Measurements from ENCODE around the gene GPR148.

DNA sequence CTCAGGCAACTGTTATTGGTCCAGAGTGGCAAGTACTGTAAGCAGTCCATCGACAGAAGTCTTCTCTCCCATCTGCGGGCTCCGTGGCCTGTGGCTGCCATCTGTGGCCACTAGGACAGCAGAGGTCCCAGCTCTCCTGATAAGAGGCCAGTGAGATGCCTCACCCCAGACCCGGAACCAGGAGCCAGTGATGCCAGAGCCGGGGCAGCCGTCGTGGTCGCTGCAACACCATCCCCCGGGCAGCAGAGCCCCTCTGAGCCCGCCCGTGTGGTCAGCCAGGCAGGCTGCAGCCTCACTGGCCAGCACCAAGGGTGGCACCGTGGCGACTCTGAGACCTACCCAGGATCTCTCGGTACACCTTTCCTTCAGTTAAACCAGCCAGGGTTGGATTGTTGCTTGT lies 8.7 kb downstream of the GPR148 start:
- TF ChIP-seq, protein P1, sequence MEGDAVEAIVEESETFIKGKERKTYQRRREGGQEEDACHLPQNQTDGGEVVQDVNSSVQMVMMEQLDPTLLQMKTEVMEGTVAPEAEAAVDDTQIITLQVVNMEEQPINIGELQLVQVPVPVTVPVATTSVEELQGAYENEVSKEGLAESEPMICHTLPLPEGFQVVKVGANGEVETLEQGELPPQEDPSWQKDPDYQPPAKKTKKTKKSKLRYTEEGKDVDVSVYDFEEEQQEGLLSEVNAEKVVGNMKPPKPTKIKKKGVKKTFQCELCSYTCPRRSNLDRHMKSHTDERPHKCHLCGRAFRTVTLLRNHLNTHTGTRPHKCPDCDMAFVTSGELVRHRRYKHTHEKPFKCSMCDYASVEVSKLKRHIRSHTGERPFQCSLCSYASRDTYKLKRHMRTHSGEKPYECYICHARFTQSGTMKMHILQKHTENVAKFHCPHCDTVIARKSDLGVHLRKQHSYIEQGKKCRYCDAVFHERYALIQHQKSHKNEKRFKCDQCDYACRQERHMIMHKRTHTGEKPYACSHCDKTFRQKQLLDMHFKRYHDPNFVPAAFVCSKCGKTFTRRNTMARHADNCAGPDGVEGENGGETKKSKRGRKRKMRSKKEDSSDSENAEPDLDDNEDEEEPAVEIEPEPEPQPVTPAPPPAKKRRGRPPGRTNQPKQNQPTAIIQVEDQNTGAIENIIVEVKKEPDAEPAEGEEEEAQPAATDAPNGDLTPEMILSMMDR (IDR thresholded peaks at IDR 0.05; ENCODE audit: insufficient read depth, low read length) = no peak
- TF ChIP-seq POLR2AphosphoS5 (IDR thresholded peaks at IDR 0.05; ENCODE audit: low read depth) (no peak), GABPA (IDR thresholded peaks at IDR 0.05; ENCODE audit: low read depth) (no peak), SPI1 (IDR thresholded peaks at IDR 0.05; ENCODE audit: borderline replicate concordance, low read depth) (no peak)
- TF ChIP-seq, protein P2, sequence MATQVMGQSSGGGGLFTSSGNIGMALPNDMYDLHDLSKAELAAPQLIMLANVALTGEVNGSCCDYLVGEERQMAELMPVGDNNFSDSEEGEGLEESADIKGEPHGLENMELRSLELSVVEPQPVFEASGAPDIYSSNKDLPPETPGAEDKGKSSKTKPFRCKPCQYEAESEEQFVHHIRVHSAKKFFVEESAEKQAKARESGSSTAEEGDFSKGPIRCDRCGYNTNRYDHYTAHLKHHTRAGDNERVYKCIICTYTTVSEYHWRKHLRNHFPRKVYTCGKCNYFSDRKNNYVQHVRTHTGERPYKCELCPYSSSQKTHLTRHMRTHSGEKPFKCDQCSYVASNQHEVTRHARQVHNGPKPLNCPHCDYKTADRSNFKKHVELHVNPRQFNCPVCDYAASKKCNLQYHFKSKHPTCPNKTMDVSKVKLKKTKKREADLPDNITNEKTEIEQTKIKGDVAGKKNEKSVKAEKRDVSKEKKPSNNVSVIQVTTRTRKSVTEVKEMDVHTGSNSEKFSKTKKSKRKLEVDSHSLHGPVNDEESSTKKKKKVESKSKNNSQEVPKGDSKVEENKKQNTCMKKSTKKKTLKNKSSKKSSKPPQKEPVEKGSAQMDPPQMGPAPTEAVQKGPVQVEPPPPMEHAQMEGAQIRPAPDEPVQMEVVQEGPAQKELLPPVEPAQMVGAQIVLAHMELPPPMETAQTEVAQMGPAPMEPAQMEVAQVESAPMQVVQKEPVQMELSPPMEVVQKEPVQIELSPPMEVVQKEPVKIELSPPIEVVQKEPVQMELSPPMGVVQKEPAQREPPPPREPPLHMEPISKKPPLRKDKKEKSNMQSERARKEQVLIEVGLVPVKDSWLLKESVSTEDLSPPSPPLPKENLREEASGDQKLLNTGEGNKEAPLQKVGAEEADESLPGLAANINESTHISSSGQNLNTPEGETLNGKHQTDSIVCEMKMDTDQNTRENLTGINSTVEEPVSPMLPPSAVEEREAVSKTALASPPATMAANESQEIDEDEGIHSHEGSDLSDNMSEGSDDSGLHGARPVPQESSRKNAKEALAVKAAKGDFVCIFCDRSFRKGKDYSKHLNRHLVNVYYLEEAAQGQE (IDR thresholded peaks at IDR 0.05; ENCODE audit: insufficient replicate concordance, low read depth) = no peak

Measured in HL-60 (cell line).